GM23248 (cell line): ENCODE data around the gene FGL2.
"Not testable (repeated sequence)": the region's sequence is repeated elsewhere in the genome, so short reads cannot be mapped to it uniquely, and the experiment has no call there.

Source experiments
- EZH2 ChIP-seq: fragments of 200-600 bp; sonication (generic); IDR thresholded peaks from 2 replicates; pipeline ENCODE4 v1.6.1; 2018; ENCODE audit warnings: antibody characterized with exemption, mild to moderate bottlenecking; ENCODE audit not compliant: insufficient read depth, poor library complexity, severe bottlenecking
- EZH2phosphoT487 ChIP-seq: fragments of 200-600 bp; sonication (generic); IDR thresholded peaks from 2 replicates; pipeline ENCODE4 v1.6.1; 2018; ENCODE audit warnings: antibody characterized with exemption, moderate library complexity, mild to moderate bottlenecking, low read depth; ENCODE audit not compliant: insufficient read depth

DNA sequence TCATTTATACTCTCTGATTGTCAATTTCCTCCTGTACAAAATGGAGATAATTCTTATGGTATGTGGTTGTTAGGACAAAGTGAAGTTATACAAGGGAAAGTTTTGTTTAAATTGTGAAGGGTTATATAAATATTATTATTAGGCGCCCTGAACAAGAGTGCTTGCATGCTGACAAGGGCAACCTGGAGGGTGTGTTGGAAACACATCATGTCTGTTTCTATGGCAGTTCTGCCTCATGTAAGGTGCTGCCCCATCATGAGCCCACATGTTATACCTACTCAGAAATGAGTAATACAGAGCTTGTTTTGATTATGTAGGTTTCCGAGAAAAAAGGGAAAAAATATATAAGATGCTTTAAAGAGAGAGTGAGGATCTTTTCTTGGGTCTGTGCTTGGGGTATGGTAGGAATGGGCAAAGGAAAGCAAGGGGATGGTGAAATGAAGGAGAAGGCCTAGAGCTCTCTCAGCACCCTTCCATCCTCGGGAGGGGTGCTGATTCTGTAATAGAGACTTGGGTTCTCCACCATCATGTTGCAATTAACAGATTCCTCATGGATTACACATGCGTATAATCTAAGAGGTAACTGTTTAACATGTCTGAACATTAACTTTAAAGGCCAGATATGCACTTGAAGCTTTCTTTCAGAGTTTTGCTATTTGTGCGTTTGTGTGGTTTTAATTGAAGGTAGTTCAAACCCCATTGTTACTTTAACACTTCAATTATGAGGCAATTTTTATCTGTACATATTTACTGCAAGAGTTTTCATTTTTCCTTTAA is 43.8 kb downstream of the FGL2 start:
- TF ChIP-seq EZH2, EZH2phosphoT487: not testable (repeated sequence)
